Lower leg skin (tissue), 3 donors: ENCODE results near the gene APOF.

Source experiments
- POLR2A ChIP-seq, 2 donors: fragments of 450-650 bp; IDR thresholded peaks; one replicate each; pipeline ENCODE4 v1.6.1; 2016 to 2017; ENCODE audit warnings: antibody characterized with exemption in 2 of 2, mild to moderate bottlenecking in 1 of 2, moderate library complexity in 1 of 2
- TF ChIP-seq, protein P1 (sequence below), 3 donors: fragments of 450-650 bp; IDR thresholded peaks; one replicate each; pipeline ENCODE4 v1.5.1; 2016; ENCODE audit warnings: antibody characterized with exemption in 3 of 3, mild to moderate bottlenecking in 3 of 3, moderate library complexity in 2 of 3

DNA sequence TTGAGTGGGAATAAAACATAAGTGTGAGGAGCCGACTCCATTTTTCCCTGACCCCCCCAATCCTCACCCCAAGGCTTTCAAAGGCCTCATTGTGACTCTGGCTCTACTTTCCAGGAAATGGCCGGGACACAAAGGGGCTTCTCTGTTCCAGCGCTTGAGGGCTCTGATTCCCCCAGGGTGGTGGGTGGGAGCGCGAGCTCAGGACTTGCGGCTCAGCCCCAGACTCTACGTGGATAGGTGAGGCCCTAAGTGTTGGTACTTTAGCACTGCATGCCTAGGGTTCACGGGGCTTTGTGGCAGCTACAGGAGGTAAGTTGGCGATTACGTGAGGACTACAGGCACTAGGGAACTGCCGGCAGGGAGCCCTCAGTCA is 47.4 kb downstream of the APOF start:
- no peak for TF ChIP-seq POLR2A (IDR thresholded peaks at IDR 0.05)
- TF ChIP-seq, protein P1, sequence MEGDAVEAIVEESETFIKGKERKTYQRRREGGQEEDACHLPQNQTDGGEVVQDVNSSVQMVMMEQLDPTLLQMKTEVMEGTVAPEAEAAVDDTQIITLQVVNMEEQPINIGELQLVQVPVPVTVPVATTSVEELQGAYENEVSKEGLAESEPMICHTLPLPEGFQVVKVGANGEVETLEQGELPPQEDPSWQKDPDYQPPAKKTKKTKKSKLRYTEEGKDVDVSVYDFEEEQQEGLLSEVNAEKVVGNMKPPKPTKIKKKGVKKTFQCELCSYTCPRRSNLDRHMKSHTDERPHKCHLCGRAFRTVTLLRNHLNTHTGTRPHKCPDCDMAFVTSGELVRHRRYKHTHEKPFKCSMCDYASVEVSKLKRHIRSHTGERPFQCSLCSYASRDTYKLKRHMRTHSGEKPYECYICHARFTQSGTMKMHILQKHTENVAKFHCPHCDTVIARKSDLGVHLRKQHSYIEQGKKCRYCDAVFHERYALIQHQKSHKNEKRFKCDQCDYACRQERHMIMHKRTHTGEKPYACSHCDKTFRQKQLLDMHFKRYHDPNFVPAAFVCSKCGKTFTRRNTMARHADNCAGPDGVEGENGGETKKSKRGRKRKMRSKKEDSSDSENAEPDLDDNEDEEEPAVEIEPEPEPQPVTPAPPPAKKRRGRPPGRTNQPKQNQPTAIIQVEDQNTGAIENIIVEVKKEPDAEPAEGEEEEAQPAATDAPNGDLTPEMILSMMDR (IDR thresholded peaks at IDR 0.05): no peak
